Nephron (organoid): ENCODE results near the gene MLLT1.

ENCODE experiments used
- H3K27ac Mint-ChIP-seq, 3 experiments: 2 replicates each; pipeline ENCODE4 v1.8.0; 2020; ENCODE audit warnings: mixed read lengths in 3 of 3, mild to moderate bottlenecking in 2 of 3, moderate library complexity in 1 of 3
- H3K27me3 Mint-ChIP-seq: 2 replicates; pipeline ENCODE4 v1.8.0; 2021; ENCODE audit warnings: low read depth, mild to moderate bottlenecking, moderate library complexity, mixed read lengths
- H3K36me3 Mint-ChIP-seq: 2 replicates; pipeline ENCODE4 v1.8.0; 2020; ENCODE audit warnings: low read depth, mixed read lengths
- H3K4me1 Mint-ChIP-seq: 2 replicates; pipeline ENCODE4 v1.8.0; 2020; ENCODE audit warnings: mixed read lengths
- H3K4me3 Mint-ChIP-seq, 3 experiments: 2 replicates each; pipeline ENCODE4 v1.8.0; 2020; ENCODE audit warnings: mild to moderate bottlenecking in 3 of 3, mixed read lengths in 3 of 3, moderate library complexity in 2 of 3
- H3K9me3 Mint-ChIP-seq: 2 replicates; pipeline ENCODE4 v1.8.0; 2020; ENCODE audit warnings: mixed read lengths
- TF ChIP-seq, protein P1 (sequence below), 3 experiments: fragments of 200-600 bp; sonication (generic); IDR thresholded peaks; one replicate each; pipeline ENCODE4 v1.5.0; 2021; ENCODE audit warnings: antibody characterized with exemption in 3 of 3; ENCODE audit not compliant: unreplicated experiment in 3 of 3

MLLT1 gene

DNA sequence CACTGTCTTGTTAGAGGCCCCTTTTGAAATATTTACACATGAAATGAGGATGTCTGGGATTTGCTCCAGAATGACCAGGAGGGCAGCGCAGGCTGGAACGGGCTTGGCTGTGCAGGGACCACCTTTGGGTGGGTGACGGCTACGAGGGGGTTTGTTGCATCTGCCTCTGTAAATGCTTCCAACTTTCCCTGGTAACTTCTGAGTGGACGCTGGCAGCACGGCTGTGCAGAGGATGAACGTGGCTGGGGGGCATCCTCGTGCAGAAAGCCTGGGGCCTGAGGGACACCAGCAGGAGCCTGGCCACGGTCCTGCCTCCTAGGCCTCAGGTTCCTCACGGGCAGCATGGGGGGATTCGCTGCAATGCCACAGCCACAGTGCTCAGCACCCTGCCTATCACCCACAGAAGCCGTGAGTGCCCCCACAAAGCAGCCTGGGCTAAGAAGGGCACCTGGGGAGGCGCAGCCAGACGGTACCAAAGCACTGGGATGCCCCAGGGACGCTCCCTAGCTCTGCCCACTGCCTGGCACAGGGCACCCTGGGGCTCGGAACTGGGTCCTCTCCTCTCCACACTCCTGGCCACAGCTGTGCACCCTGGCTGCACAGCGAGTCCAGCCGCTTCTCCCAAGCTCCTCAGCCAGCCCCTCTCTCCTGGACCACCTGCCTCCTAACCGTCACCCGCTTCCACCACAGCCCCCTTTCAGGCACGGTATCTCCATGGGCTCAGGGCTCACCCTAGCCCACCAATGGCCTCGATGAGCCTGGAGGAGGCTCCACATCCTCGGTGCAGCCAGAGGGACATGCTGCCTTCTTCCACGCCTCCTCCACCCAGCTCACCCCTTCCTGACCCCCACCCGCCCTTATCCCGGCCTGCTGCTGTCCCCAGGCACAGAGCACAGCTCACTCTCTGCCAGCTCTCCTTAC is 44.5 kb downstream of the MLLT1 start:
- Mint-ChIP-seq H3K27ac (peak overlapping the region; percentile 17 to 71 (median 65)), H3K36me3 (peaks cover 12% of the 10 kb centered on the region), H3K4me3 (no peak overlapping the region), H3K4me1 (peaks cover 53% of the 10 kb centered on the region), H3K9me3 (no peaks in the 10 kb centered on the region), H3K27me3 (no peaks in the 10 kb centered on the region)
- TF ChIP-seq, protein P1, sequence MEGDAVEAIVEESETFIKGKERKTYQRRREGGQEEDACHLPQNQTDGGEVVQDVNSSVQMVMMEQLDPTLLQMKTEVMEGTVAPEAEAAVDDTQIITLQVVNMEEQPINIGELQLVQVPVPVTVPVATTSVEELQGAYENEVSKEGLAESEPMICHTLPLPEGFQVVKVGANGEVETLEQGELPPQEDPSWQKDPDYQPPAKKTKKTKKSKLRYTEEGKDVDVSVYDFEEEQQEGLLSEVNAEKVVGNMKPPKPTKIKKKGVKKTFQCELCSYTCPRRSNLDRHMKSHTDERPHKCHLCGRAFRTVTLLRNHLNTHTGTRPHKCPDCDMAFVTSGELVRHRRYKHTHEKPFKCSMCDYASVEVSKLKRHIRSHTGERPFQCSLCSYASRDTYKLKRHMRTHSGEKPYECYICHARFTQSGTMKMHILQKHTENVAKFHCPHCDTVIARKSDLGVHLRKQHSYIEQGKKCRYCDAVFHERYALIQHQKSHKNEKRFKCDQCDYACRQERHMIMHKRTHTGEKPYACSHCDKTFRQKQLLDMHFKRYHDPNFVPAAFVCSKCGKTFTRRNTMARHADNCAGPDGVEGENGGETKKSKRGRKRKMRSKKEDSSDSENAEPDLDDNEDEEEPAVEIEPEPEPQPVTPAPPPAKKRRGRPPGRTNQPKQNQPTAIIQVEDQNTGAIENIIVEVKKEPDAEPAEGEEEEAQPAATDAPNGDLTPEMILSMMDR (IDR thresholded peaks at IDR 0.05; ENCODE audit: unreplicated experiment in 3 of 3), result no peak

DNA sequence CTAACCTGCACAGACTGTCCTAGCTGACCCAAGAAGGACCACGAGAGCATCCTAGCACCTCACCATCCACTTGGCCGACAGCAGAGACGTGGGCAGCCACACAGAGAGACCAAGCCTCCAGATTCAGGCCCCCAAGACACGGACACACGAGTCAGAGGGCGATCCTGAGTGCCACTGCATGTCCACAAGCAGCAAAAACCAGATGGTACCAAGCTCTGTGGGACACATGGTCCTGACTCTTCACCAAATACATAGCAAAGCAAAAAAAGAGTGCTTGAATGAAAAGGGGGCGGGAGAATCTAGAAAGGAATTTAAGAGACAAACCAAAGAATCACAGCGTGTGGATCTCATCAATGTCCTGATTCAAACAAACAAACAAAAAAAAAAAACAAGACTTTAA is 45.2 kb downstream of the MLLT1 start:
- Mint-ChIP-seq H3K36me3 (peaks cover 12% of the 10 kb centered on the region), H3K27me3 (peaks cover 3% of the 10 kb centered on the region), H3K9me3 (no peaks in the 10 kb centered on the region), H3K4me1 (peaks cover 50% of the 10 kb centered on the region), H3K27ac (peak overlapping the region; percentile 38 to 71 (median 39)), H3K4me3 (no peak overlapping the region)
- TF ChIP-seq, protein P1 (IDR thresholded peaks at IDR 0.05; ENCODE audit: unreplicated experiment in 3 of 3), result no peak

DNA sequence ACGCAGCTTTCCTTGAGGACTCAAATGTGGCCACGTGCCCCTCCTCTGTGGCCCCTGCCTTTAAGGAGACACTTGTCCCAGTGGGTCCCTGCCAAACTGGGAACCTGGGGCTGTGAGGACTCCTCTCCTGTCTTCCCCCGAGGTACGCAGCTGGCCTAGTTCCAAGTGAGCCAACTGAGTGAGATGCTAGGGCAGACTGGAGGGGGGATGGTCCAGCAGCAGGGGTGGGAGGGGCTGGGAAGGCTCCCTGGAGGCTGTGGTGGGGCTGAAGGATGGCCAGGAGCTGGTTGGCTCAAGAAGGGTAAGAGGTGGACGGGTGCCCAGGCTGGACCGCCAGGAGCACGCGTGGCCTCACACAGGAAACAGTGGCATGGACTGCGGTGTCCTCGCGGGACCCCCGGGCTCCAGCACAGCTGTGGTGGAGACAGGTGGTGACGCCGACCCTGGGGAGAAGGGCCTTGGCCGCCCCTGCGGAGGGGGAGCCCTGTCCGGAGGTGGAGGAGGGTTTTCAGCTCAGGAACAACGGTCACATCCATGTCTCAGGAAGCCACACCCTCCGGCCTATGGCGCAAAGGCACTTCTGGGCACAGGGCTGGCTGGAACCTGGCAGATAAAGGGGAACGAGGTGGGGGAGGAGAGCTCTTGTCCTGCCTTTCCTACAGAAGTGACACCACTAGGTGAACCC is 45.8 kb downstream of the MLLT1 start:
- H3K4me1 Mint-ChIP-seq, result peaks cover 52% of the 10 kb centered on the region
- peaks cover 4% of the 10 kb centered on the region for H3K27me3 Mint-ChIP-seq
- TF ChIP-seq, protein P1 (IDR thresholded peaks at IDR 0.05; ENCODE audit: unreplicated experiment in 3 of 3), result no peak
- peaks cover 12% of the 10 kb centered on the region for H3K36me3 Mint-ChIP-seq
- no peak overlapping the region for H3K4me3 Mint-ChIP-seq
- peak overlapping the region; percentile 38 to 64 (median 57) for H3K27ac Mint-ChIP-seq
- H3K9me3 Mint-ChIP-seq, result no peaks in the 10 kb centered on the region

DNA sequence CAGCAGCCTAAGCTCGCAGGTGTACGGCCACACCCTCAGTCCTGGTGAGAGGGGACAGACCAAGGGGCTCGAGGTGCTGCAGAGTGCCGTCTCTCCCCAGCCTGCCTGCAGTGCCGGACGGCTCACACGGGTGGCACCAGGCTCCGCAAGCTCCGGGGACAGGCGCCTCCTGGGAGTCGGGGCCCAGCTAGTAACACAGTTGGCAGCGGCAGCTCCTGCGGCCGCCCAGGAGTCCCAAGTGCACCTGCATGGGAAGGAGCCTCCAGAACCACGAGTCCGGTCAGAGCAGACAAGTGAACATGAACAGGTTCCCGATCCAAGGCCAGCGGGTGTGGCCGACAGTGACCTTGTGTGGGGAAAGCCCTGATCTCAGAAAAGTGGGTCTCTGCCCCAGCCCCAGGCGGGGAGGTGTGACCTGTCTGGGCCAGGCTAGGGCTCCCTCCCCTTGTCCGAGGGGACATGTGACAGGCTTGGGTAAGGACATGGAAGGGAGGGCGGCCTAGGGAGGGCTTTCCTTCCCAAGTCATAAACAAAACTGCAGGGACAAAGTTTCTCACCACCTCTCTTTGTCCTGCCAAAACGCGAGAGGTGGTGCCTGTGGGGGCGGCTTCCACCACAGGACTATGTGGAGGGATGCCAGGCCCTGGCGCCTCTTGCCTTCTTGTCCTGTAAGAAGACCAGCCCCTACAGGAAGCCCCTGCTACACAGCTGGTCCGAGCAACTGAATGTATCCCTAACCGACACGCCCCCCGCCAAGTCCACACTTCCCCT is 46.5 kb downstream of the MLLT1 start:
- H3K27me3 Mint-ChIP-seq, result peaks cover 4% of the 10 kb centered on the region
- TF ChIP-seq, protein P1 (IDR thresholded peaks at IDR 0.05; ENCODE audit: unreplicated experiment in 3 of 3), result no peak
- H3K4me1 Mint-ChIP-seq, result peaks cover 47% of the 10 kb centered on the region
- peak overlapping the region in 2 of 3 experiments; percentile 57 to 64 for H3K27ac Mint-ChIP-seq
- peaks cover 13% of the 10 kb centered on the region for H3K36me3 Mint-ChIP-seq
- H3K9me3 Mint-ChIP-seq, result no peaks in the 10 kb centered on the region
- no peak overlapping the region for H3K4me3 Mint-ChIP-seq

DNA sequence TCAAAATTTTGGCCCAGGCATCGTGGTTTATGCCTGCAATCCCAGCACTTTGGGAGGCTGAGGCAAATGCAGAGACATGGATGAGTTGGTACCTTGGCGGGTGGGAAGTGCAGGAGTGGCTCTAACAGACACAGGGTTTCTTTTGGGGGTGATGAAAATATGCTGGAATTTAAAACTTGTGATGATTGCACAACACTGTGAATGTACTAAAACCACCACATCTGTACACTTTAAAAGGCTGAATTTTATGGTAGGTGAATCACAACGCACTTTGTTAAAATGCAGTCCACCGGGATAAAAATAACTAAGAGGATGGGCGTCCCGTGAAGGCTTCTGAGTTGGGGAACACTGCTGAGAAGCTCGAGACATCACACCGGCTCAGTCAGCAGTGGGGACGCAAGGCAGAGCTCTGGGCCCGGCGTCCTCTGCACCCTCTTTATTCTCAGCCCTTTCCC is 47.1 kb downstream of the MLLT1 start:
- no peak overlapping the region for H3K4me3 Mint-ChIP-seq
- peaks cover 15% of the 10 kb centered on the region for H3K36me3 Mint-ChIP-seq
- H3K27me3 Mint-ChIP-seq, result peaks cover 4% of the 10 kb centered on the region
- TF ChIP-seq, protein P1 (IDR thresholded peaks at IDR 0.05; ENCODE audit: unreplicated experiment in 3 of 3), result no peak
- H3K27ac Mint-ChIP-seq, result peak overlapping the region; percentile 7 to 76 (median 46)
- H3K9me3 Mint-ChIP-seq, result no peaks in the 10 kb centered on the region
- peaks cover 48% of the 10 kb centered on the region for H3K4me1 Mint-ChIP-seq
